DMS114 treated with DMSO at 0.1 percent for 48 hours (cell line): Measurements from ENCODE around the gene TLE3.
"Not testable (repeated sequence)": the region's sequence is repeated elsewhere in the genome, so short reads cannot be mapped to it uniquely, and the experiment has no call there.

Experiments used
- DNase-seq: peaks from one replicate; lab custom pipeline; 2025; ENCODE audit not compliant: unreplicated experiment; lab: John Stamatoyannopoulos, UW

Gene TLE3

GRCh38 chr15:70097321-70098152 lies at the start of gene TLE3:
Gene TLE3 (minus strand): TSS chr15:70097917. CDS start chr15:70096798, 1,119 bp downstream.
- DNase-seq: peak; percentile 99

- no peak for DNase-seq
These were observed 49.6 kb upstream of the TLE3 start for GRCh38 chr15:70147178-70147760.

- DNase-seq: no peak
These were observed 49.1 kb upstream of the TLE3 start for GRCh38 chr15:70146771-70147170.

GRCh38 chr15:70146162-70146561 lies 48.4 kb upstream of the TLE3 start:
- no peak for DNase-seq

GRCh38 chr15:70145261-70145660 lies 47.5 kb upstream of the TLE3 start:
- no peak for DNase-seq

- no peak for DNase-seq
These were observed 44.8 kb upstream of the TLE3 start for GRCh38 chr15:70142322-70143191.

- no peak for DNase-seq
These were observed 44.3 kb upstream of the TLE3 start for GRCh38 chr15:70142072-70142321.

GRCh38 chr15:70141376-70142071 lies 43.8 kb upstream of the TLE3 start:
- no peak for DNase-seq

- no peak for DNase-seq
These were observed 43.0 kb upstream of the TLE3 start for GRCh38 chr15:70140543-70141375.

- DNase-seq: no peak
These were observed 42.4 kb upstream of the TLE3 start for GRCh38 chr15:70140025-70140542.

GRCh38 chr15:70137967-70138366 lies 40.2 kb upstream of the TLE3 start:
- DNase-seq: no peak

- DNase-seq: not testable (repeated sequence)
These were observed 39.3 kb upstream of the TLE3 start for GRCh38 chr15:70137021-70137420.

- no peak for DNase-seq
These were observed 36.2 kb upstream of the TLE3 start for GRCh38 chr15:70133781-70134421.

GRCh38 chr15:70133296-70133695 lies 35.6 kb upstream of the TLE3 start:
- no peak for DNase-seq

GRCh38 chr15:70132571-70132970 lies 34.9 kb upstream of the TLE3 start:
- DNase-seq: no peak

- no peak for DNase-seq
These were observed 34.4 kb upstream of the TLE3 start for GRCh38 chr15:70132139-70132538.

GRCh38 chr15:70128414-70129140 lies 30.9 kb upstream of the TLE3 start:
- DNase-seq: no peak

GRCh38 chr15:70127770-70128413 lies 30.2 kb upstream of the TLE3 start:
- DNase-seq: no peak
